ENCODE results near the gene PID1. TPM values are rescaled to one million over a fixed set of nuclear protein-coding genes. Genes with fewer than 3 reads are reported as not detected.

PID1 gene
- total RNA-seq, 1 experiment from 2014 or later, result 2.6 TPM

- ATAC-seq, result no peak
- ChIA-PET CTCF (no interaction called here), POLR2A (no interaction called here)
- DNase-seq (ENCODE audit: low spot score), result no peak
- Mint-ChIP-seq H3K4me3 (no peak overlapping the region), H3K27me3 (ENCODE audit: low read depth) (no peaks in the 10 kb centered on the region), H3K27ac (no peak overlapping the region), H3K36me3 (no peaks in the 10 kb centered on the region), H3K4me1 (no peaks in the 10 kb centered on the region), H3K9me3 (no peaks in the 10 kb centered on the region; the same call in 1 of the 2 replicates)
- TF ChIP-seq CDX4 (CRISPR knock-in tag; IDR thresholded peaks at IDR 0.05; ENCODE audit: borderline replicate concordance), result no peak
- TF ChIP-seq AFF4 (CRISPR knock-in tag; IDR thresholded peaks at IDR 0.05; ENCODE audit: borderline replicate concordance), result no peak
- TF ChIP-seq, protein P1, sequence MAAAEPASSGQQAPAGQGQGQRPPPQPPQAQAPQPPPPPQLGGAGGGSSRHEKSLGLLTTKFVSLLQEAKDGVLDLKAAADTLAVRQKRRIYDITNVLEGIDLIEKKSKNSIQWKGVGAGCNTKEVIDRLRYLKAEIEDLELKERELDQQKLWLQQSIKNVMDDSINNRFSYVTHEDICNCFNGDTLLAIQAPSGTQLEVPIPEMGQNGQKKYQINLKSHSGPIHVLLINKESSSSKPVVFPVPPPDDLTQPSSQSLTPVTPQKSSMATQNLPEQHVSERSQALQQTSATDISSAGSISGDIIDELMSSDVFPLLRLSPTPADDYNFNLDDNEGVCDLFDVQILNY (CRISPR knock-in tag; IDR thresholded peaks at IDR 0.05), result no peak
- TF ChIP-seq ZNF138 (CRISPR knock-in tag; conservative IDR thresholded peaks at IDR 0.05), result no peak
- no peak for TF ChIP-seq CBFB (CRISPR knock-in tag; IDR thresholded peaks at IDR 0.05; ENCODE audit: low read depth)
- no peak for TF ChIP-seq ATF3 (CRISPR knock-in tag; conservative IDR thresholded peaks at IDR 0.05)
These were observed 29.3 kb upstream of the PID1 start for GRCh38 chr2:229300371-229300770.

DNA sequence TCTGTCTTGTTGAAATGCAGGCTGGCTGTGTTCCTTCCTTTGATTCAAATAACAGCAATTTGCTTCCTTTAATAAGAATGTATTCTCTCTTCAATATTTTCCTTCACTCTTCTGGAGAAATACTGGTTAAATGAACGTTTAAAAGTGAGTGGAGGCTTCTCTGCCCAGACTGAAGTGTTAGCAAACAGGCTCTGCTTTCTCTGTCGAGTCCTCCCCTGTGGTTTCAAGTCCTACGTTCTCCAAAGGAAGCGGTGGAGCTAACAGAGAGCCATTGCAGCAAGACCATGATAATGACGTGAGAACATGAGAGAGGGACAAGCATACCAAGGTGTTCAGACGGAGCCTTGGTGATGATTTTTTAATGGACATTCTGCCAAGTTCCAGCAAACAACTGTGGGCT is 26.2 kb upstream of the PID1 start:
- POLR2A ChIA-PET, result no interaction called here
- Mint-ChIP-seq H3K27me3 (ENCODE audit: low read depth) (no peaks in the 10 kb centered on the region), H3K4me3 (no peak overlapping the region), H3K27ac (no peak overlapping the region), H3K4me1 (no peaks in the 10 kb centered on the region), H3K9me3 (peaks cover 5% of the 10 kb centered on the region; the same call in 1 of the 2 replicates), H3K36me3 (no peaks in the 10 kb centered on the region)
- ATAC-seq (no peak), DNase-seq (ENCODE audit: low spot score) (no peak)
- CTCF ChIA-PET, result interaction anchor here (0.5 kb wide), 1 partner anchor 239 kb away, joined by 5 read pairs; no protein-coding TSS in a partner anchor
- no peak for TF ChIP-seq EMX1 (CRISPR knock-in tag; IDR thresholded peaks at IDR 0.05)
- TF ChIP-seq, protein P1 (CRISPR knock-in tag; IDR thresholded peaks at IDR 0.05), result no peak
- no peak for TF ChIP-seq NR1H2 (CRISPR knock-in tag; IDR thresholded peaks at IDR 0.05)
- TF ChIP-seq FOXJ3 (CRISPR knock-in tag; IDR thresholded peaks at IDR 0.05; ENCODE audit: borderline replicate concordance), result no peak
- TF ChIP-seq, protein P2, sequence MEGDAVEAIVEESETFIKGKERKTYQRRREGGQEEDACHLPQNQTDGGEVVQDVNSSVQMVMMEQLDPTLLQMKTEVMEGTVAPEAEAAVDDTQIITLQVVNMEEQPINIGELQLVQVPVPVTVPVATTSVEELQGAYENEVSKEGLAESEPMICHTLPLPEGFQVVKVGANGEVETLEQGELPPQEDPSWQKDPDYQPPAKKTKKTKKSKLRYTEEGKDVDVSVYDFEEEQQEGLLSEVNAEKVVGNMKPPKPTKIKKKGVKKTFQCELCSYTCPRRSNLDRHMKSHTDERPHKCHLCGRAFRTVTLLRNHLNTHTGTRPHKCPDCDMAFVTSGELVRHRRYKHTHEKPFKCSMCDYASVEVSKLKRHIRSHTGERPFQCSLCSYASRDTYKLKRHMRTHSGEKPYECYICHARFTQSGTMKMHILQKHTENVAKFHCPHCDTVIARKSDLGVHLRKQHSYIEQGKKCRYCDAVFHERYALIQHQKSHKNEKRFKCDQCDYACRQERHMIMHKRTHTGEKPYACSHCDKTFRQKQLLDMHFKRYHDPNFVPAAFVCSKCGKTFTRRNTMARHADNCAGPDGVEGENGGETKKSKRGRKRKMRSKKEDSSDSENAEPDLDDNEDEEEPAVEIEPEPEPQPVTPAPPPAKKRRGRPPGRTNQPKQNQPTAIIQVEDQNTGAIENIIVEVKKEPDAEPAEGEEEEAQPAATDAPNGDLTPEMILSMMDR (IDR thresholded peaks at IDR 0.05), result no peak
- TF ChIP-seq CBFB (CRISPR knock-in tag; IDR thresholded peaks at IDR 0.05; ENCODE audit: low read depth), result no peak
- no peak for TF ChIP-seq CREB1 (CRISPR knock-in tag; IDR thresholded peaks at IDR 0.05)
- TF ChIP-seq KAT7 (CRISPR knock-in tag; IDR thresholded peaks at IDR 0.05; ENCODE audit: borderline replicate concordance), result no peak
- no peak for TF ChIP-seq ARID4B (CRISPR knock-in tag; IDR thresholded peaks at IDR 0.05; ENCODE audit: borderline replicate concordance)
- no peak for TF ChIP-seq RELA (CRISPR knock-in tag; IDR thresholded peaks at IDR 0.05; ENCODE audit: borderline replicate concordance)
